Gastroesophageal sphincter (tissue), 3 donors: ENCODE data around the gene SCG3.
A peak's percentile ranks its signal among the peaks of the same experiment; 100 is the strongest.

ENCODE experiments used
- CTCF ChIP-seq, 4 experiments: fragments of 200-600 bp in 2 of 4; fragments of 450-650 bp in 2 of 4; sonication (generic) in 1 of 4; IDR thresholded peaks; one replicate each; pipeline ENCODE4 v1.5.1; 2017 to 2019; ENCODE audit warnings: antibody characterized with exemption in 4 of 4, mild to moderate bottlenecking in 2 of 4, moderate library complexity in 2 of 4
- POLR2A ChIP-seq, 2 donors: fragments of 450-650 bp; IDR thresholded peaks; one replicate each; pipeline ENCODE4 v1.6.1; 2017; ENCODE audit warnings: antibody characterized with exemption in 2 of 2, mild to moderate bottlenecking in 2 of 2, moderate library complexity in 1 of 2

GRCh38 chr15:51688863-51689262, 7.6 kb downstream of the SCG3 start:
- TF ChIP-seq POLR2A (IDR thresholded peaks at IDR 0.05) (no peak), CTCF (IDR thresholded peaks at IDR 0.05) (peak in 1 of 4 experiments; percentile 10)
